ENCODE data around the gene MYO5B. TPM values are rescaled to one million over a fixed set of nuclear protein-coding genes. Genes with fewer than 3 reads are reported as not detected.
"Not testable (repeated sequence)": the region's sequence is repeated elsewhere in the genome, so short reads cannot be mapped to it uniquely, and the experiment has no call there.

Gene MYO5B
- polyA plus RNA-seq, 2 donors: 35.3 to 38.5 TPM

DNA sequence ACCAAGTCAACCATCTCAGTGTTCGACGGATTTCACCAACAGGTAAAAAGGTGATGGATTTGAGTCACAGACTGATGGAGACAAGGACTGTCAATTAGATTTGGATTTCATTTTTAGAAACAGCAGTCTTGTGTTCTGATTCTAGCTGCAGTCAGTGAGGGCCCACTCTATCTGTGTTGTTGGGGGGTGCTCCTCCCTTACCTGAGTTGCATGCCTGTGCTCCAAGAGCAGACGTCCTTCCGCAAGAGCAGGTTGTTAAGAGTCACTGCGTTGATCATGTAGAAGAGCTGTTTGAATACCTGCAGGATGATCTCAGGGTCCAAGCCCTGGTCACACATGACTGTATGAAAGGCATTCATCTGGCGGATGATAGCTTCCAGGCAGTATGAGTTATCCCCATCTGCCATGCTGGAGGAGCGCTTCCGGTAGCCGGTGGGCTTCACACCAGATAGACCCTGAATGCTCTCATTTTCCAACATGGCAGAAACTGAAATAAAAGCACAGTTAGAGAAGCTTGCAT lies 357.6 kb downstream of the MYO5B start:
- not testable (repeated sequence) for H3K36me3 ChIP-seq (ENCODE audit: control insufficient read depth in 2 of 2, insufficient read depth in 2 of 2, low read length in 1 of 2); H3K27ac ChIP-seq (ENCODE audit: low read depth in 2 of 2, low read length in 1 of 2); H3K4me3 ChIP-seq (ENCODE audit: low read depth in 1 of 2, low read length in 2 of 2); H3K4me1 ChIP-seq (ENCODE audit: control insufficient read depth in 2 of 2, insufficient read depth in 2 of 2, low read length in 1 of 2); H3K9me3 ChIP-seq (ENCODE audit: control insufficient read depth in 2 of 2, insufficient read depth in 1 of 2, low read depth in 1 of 2, low read length in 1 of 2); H3K27me3 ChIP-seq (ENCODE audit: control insufficient read depth in 1 of 2, insufficient read depth in 2 of 2, low read length in 2 of 2)
- 92 to 95% methylated on average over 9 of the region's 9 CpGs for WGBS, 2 donors

DNA sequence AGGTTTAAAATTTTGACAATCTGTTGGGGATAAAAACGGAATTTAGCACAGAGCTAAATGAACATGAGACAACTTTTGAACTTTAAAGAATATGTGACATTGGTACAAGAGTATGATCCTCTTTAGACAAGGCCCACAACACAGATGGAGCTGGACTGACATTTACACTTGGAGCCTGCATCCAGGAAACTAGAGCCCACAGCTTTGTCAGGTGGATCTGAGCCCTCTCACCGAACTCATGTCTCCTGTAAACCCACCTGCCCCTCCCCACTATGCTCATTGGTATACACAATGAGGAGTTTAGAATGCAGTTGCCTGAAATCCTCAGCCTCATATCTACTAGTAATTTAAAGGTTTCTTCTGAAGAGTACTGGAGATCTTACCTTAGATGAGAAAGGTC lies 359.5 kb downstream of the MYO5B start:
- Histone ChIP-seq H3K36me3 (ENCODE audit: control insufficient read depth in 2 of 2, insufficient read depth in 2 of 2, low read length in 1 of 2) (peaks cover 0 to 4% of the 10 kb centered on the region in 2 donors), H3K4me3 (ENCODE audit: low read depth in 1 of 2, low read length in 2 of 2) (no peak overlapping the region), H3K27me3 (ENCODE audit: control insufficient read depth in 1 of 2, insufficient read depth in 2 of 2, low read length in 2 of 2) (no peaks in the 10 kb centered on the region), H3K27ac (ENCODE audit: low read depth in 2 of 2, low read length in 1 of 2) (no peak overlapping the region), H3K4me1 (ENCODE audit: control insufficient read depth in 2 of 2, insufficient read depth in 2 of 2, low read length in 1 of 2) (no peaks in the 10 kb centered on the region), H3K9me3 (ENCODE audit: control insufficient read depth in 2 of 2, insufficient read depth in 1 of 2, low read depth in 1 of 2, low read length in 1 of 2) (no peaks in the 10 kb centered on the region)
- WGBS, 2 donors: 62 to 81% methylated on average over 2 of the region's 2 CpGs

- no peaks in the 10 kb centered on the region for H3K4me1 ChIP-seq (ENCODE audit: control insufficient read depth in 2 of 2, insufficient read depth in 2 of 2, low read length in 1 of 2)
- 66 to 96% methylated on average over 3 of the region's 3 CpGs for WGBS, 2 donors
Observed at GRCh38 chr18:49834258-49834657, 360.7 kb downstream of the MYO5B start.

GRCh38 chr18:49833814-49834213 lies 361.1 kb downstream of the MYO5B start:
- no peak overlapping the region for H3K27ac ChIP-seq (ENCODE audit: low read depth in 2 of 2, low read length in 1 of 2)
- 80 to 86% methylated on average over 4 of the region's 4 CpGs for WGBS, 2 donors
- no peaks in the 10 kb centered on the region for H3K27me3 ChIP-seq (ENCODE audit: control insufficient read depth in 1 of 2, insufficient read depth in 2 of 2, low read length in 2 of 2)

More at GRCh38 chr18:49834258-49834657, 360.7 kb downstream of the MYO5B start:
- Histone ChIP-seq H3K36me3 (ENCODE audit: control insufficient read depth in 2 of 2, insufficient read depth in 2 of 2, low read length in 1 of 2) (peaks cover 0 to 4% of the 10 kb centered on the region in 2 donors), H3K9me3 (ENCODE audit: control insufficient read depth in 2 of 2, insufficient read depth in 1 of 2, low read depth in 1 of 2, low read length in 1 of 2) (no peaks in the 10 kb centered on the region), H3K27me3 (ENCODE audit: control insufficient read depth in 1 of 2, insufficient read depth in 2 of 2, low read length in 2 of 2) (no peaks in the 10 kb centered on the region), H3K27ac (ENCODE audit: low read depth in 2 of 2, low read length in 1 of 2) (no peak overlapping the region), H3K4me3 (ENCODE audit: low read depth in 1 of 2, low read length in 2 of 2) (no peak overlapping the region)

GRCh38 chr18:49832221-49832647 lies 362.7 kb downstream of the MYO5B start:
- H3K4me3 ChIP-seq (ENCODE audit: low read depth in 1 of 2, low read length in 2 of 2): no peak overlapping the region
- no peak overlapping the region for H3K27ac ChIP-seq (ENCODE audit: low read depth in 2 of 2, low read length in 1 of 2)
- peaks cover 0 to under 1% of the 10 kb centered on the region in 2 donors for H3K9me3 ChIP-seq (ENCODE audit: control insufficient read depth in 2 of 2, insufficient read depth in 1 of 2, low read depth in 1 of 2, low read length in 1 of 2)
- no peaks in the 10 kb centered on the region for H3K27me3 ChIP-seq (ENCODE audit: control insufficient read depth in 1 of 2, insufficient read depth in 2 of 2, low read length in 2 of 2)
- H3K4me1 ChIP-seq (ENCODE audit: control insufficient read depth in 2 of 2, insufficient read depth in 2 of 2, low read length in 1 of 2): no peaks in the 10 kb centered on the region
- WGBS, 2 donors: 76 to 84% methylated on average over 2 of the region's 2 CpGs
- peaks cover 0 to 2% of the 10 kb centered on the region in 2 donors for H3K36me3 ChIP-seq (ENCODE audit: control insufficient read depth in 2 of 2, insufficient read depth in 2 of 2, low read length in 1 of 2)

More at GRCh38 chr18:49833814-49834213, 361.1 kb downstream of the MYO5B start:
- no peaks in the 10 kb centered on the region for H3K9me3 ChIP-seq (ENCODE audit: control insufficient read depth in 2 of 2, insufficient read depth in 1 of 2, low read depth in 1 of 2, low read length in 1 of 2)
- H3K4me3 ChIP-seq (ENCODE audit: low read depth in 1 of 2, low read length in 2 of 2): no peak overlapping the region
- H3K4me1 ChIP-seq (ENCODE audit: control insufficient read depth in 2 of 2, insufficient read depth in 2 of 2, low read length in 1 of 2): no peaks in the 10 kb centered on the region
- peaks cover 0 to 4% of the 10 kb centered on the region in 2 donors for H3K36me3 ChIP-seq (ENCODE audit: control insufficient read depth in 2 of 2, insufficient read depth in 2 of 2, low read length in 1 of 2)

DNA sequence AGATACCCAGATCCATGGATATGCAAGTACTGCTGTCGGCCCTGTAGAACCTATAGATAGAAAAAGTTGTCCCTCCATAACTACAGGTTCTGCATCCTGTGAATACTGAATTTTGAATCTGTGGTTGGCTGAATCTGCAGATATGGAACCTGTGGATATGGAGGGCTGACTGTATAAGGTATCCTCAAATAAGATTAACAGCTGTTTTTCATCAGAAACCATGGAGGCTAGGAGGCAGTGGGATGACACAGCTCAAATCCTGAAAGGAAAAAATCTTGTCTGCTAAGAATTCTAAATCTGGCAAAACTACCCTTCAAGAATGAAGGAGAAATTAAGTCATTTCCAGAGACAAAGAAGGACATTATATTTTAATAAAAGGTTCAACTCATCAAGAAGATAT lies 367.0 kb downstream of the MYO5B start:
- H3K4me3 ChIP-seq (ENCODE audit: low read depth in 1 of 2, low read length in 2 of 2): no peak overlapping the region
- H3K36me3 ChIP-seq (ENCODE audit: control insufficient read depth in 2 of 2, insufficient read depth in 2 of 2, low read length in 1 of 2): peaks cover 0 to 3% of the 10 kb centered on the region in 2 donors
- WGBS, 2 donors: 91 to 93% methylated on average over 1 of the region's 1 CpG
- H3K27me3 ChIP-seq (ENCODE audit: control insufficient read depth in 1 of 2, insufficient read depth in 2 of 2, low read length in 2 of 2): no peaks in the 10 kb centered on the region
- H3K4me1 ChIP-seq (ENCODE audit: control insufficient read depth in 2 of 2, insufficient read depth in 2 of 2, low read length in 1 of 2): no peaks in the 10 kb centered on the region
- peaks cover 0 to 3% of the 10 kb centered on the region in 2 donors for H3K9me3 ChIP-seq (ENCODE audit: control insufficient read depth in 2 of 2, insufficient read depth in 1 of 2, low read depth in 1 of 2, low read length in 1 of 2)
- H3K27ac ChIP-seq (ENCODE audit: low read depth in 2 of 2, low read length in 1 of 2): no peak overlapping the region

GRCh38 chr18:49819823-49820671 lies 374.9 kb downstream of the MYO5B start:
- no peak overlapping the region for H3K27ac ChIP-seq (ENCODE audit: low read depth in 2 of 2, low read length in 1 of 2)
- WGBS, 2 donors: 63 to 70% methylated on average over 5 of the region's 5 CpGs
- no peaks in the 10 kb centered on the region for H3K9me3 ChIP-seq (ENCODE audit: control insufficient read depth in 2 of 2, insufficient read depth in 1 of 2, low read depth in 1 of 2, low read length in 1 of 2)
- peaks cover 0 to 3% of the 10 kb centered on the region in 2 donors for H3K36me3 ChIP-seq (ENCODE audit: control insufficient read depth in 2 of 2, insufficient read depth in 2 of 2, low read length in 1 of 2)
- H3K4me3 ChIP-seq (ENCODE audit: low read depth in 1 of 2, low read length in 2 of 2): no peak overlapping the region
- H3K27me3 ChIP-seq (ENCODE audit: control insufficient read depth in 1 of 2, insufficient read depth in 2 of 2, low read length in 2 of 2): no peaks in the 10 kb centered on the region
- H3K4me1 ChIP-seq (ENCODE audit: control insufficient read depth in 2 of 2, insufficient read depth in 2 of 2, low read length in 1 of 2): no peaks in the 10 kb centered on the region

GRCh38 chr18:49819071-49819662 lies 375.8 kb downstream of the MYO5B start:
- Histone ChIP-seq H3K4me1 (ENCODE audit: control insufficient read depth in 2 of 2, insufficient read depth in 2 of 2, low read length in 1 of 2) (no peaks in the 10 kb centered on the region), H3K27ac (ENCODE audit: low read depth in 2 of 2, low read length in 1 of 2) (no peak overlapping the region), H3K27me3 (ENCODE audit: control insufficient read depth in 1 of 2, insufficient read depth in 2 of 2, low read length in 2 of 2) (no peaks in the 10 kb centered on the region), H3K4me3 (ENCODE audit: low read depth in 1 of 2, low read length in 2 of 2) (no peak overlapping the region), H3K36me3 (ENCODE audit: control insufficient read depth in 2 of 2, insufficient read depth in 2 of 2, low read length in 1 of 2) (no peaks in the 10 kb centered on the region), H3K9me3 (ENCODE audit: control insufficient read depth in 2 of 2, insufficient read depth in 1 of 2, low read depth in 1 of 2, low read length in 1 of 2) (no peaks in the 10 kb centered on the region)
- 78 to 86% methylated on average over 5 of the region's 5 CpGs for WGBS, 2 donors

DNA sequence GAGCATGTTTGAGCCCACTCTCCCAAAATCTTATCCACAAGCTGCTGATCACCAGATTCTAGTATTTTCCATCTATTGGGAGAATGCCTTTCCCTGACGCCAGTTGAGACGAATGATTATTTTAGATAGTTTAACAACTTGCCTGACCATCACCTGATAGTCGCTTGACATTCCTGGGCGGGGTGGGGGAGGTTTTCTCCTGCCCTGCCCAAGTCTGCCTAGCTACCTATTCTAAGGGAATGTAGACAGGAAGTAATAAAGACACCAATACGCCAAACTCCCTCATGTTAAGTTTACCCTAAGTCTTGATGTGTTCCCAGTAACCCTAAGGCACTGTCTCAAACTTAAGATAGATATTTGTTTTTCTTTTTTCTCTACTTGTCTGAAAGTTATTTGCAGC lies 377.0 kb downstream of the MYO5B start:
- Histone ChIP-seq H3K4me1 (ENCODE audit: control insufficient read depth in 2 of 2, insufficient read depth in 2 of 2, low read length in 1 of 2) (no peaks in the 10 kb centered on the region), H3K36me3 (ENCODE audit: control insufficient read depth in 2 of 2, insufficient read depth in 2 of 2, low read length in 1 of 2) (no peaks in the 10 kb centered on the region), H3K27ac (ENCODE audit: low read depth in 2 of 2, low read length in 1 of 2) (no peak overlapping the region), H3K4me3 (ENCODE audit: low read depth in 1 of 2, low read length in 2 of 2) (no peak overlapping the region), H3K27me3 (ENCODE audit: control insufficient read depth in 1 of 2, insufficient read depth in 2 of 2, low read length in 2 of 2) (no peaks in the 10 kb centered on the region), H3K9me3 (ENCODE audit: control insufficient read depth in 2 of 2, insufficient read depth in 1 of 2, low read depth in 1 of 2, low read length in 1 of 2) (no peaks in the 10 kb centered on the region)
- WGBS, 2 donors: 76 to 84% methylated on average over 5 of the region's 5 CpGs
